Ascending aorta (tissue), 2 donors: ENCODE measurements around the gene SERINC2. TPM values are rescaled to one million over a fixed set of nuclear protein-coding genes. Genes with fewer than 3 reads are reported as not detected.

Experiments
- DNase-seq, 2 donors: peaks; one replicate each; pipeline ENCODE4 v3.0.0-alpha.2; 2019; ENCODE audit warnings: low spot score in 2 of 2
- H3K27ac ChIP-seq, 2 donors: fragments of 200-600 bp; sonication (generic); one replicate each; pipeline ENCODE4 v1.5.1; 2016 to 2017; ENCODE audit warnings: mild to moderate bottlenecking in 1 of 2
- H3K27me3 ChIP-seq: fragments of 200-600 bp; sonication (generic); one replicate; pipeline ENCODE4 v1.5.1; 2017
- H3K36me3 ChIP-seq, 2 donors: fragments of 200-600 bp; sonication (generic); one replicate each; pipeline ENCODE4 v1.5.1; 2016
- H3K4me1 ChIP-seq, 2 donors: fragments of 200-600 bp; sonication (generic); one replicate each; pipeline ENCODE4 v1.5.1; 2016 to 2017; ENCODE audit warnings: mild to moderate bottlenecking in 1 of 2
- H3K4me3 ChIP-seq, 2 donors: fragments of 200-600 bp; sonication (generic); one replicate each; pipeline ENCODE4 v1.5.1; 2016 to 2017; ENCODE audit warnings: mild to moderate bottlenecking in 1 of 2
- H3K9me3 ChIP-seq, 2 donors: fragments of 200-600 bp; sonication (generic); one replicate each; pipeline ENCODE4 v1.5.1; 2016
- CTCF ChIP-seq, 3 experiments: fragments of 200-600 bp in 2 of 3; fragments of 450-650 bp in 1 of 3; sonication (generic) in 2 of 3; IDR thresholded peaks; one replicate each; pipeline ENCODE4 v1.5.1; 2016 to 2019; ENCODE audit warnings: antibody characterized with exemption in 3 of 3, mild to moderate bottlenecking in 1 of 3, moderate library complexity in 1 of 3
- intact Hi-C: fragments of 100-400 bp; cut with DNase I; formaldehyde crosslinking; loops from one replicate; pipeline ENCODE4 v1.15.1; 2023
- total RNA-seq: library from RNA; depleted of rRNA; stranded (reverse); fragments of >200 nt; gene quantifications from one replicate; pipeline ENCODE4 v1.1.0, GENCODE V29; 2016

The SERINC2 gene
- total RNA-seq, 1 donor from 2014 or later = 10.7 TPM

- intact Hi-C loops = no loop called here
- peaks cover 0 to 12% of the 10 kb centered on the region in 2 donors for H3K4me1 ChIP-seq
Observed at GRCh38 chr1:31417148-31417547, 4.1 kb downstream of the SERINC2 start.

GRCh38 chr1:31418626-31419323 is 5.8 kb downstream of the SERINC2 start:
- peaks cover 0 to 3% of the 10 kb centered on the region in 2 donors for H3K4me1 ChIP-seq
- TF ChIP-seq CTCF (IDR thresholded peaks at IDR 0.05) = no peak
- no peak overlapping the region for H3K4me3 ChIP-seq
- no peaks in the 10 kb centered on the region for H3K36me3 ChIP-seq
- intact Hi-C loops = no loop called here
- DNase-seq = no peak
- no peak overlapping the region for H3K27ac ChIP-seq
- no peaks in the 10 kb centered on the region for H3K27me3 ChIP-seq
- no peaks in the 10 kb centered on the region for H3K9me3 ChIP-seq

More at GRCh38 chr1:31417148-31417547, 4.1 kb downstream of the SERINC2 start:
- no peak for DNase-seq
- Histone ChIP-seq H3K4me3 (no peak overlapping the region), H3K27ac (no peak overlapping the region), H3K27me3 (no peaks in the 10 kb centered on the region), H3K9me3 (no peaks in the 10 kb centered on the region), H3K36me3 (no peaks in the 10 kb centered on the region)
- no peak for TF ChIP-seq CTCF (IDR thresholded peaks at IDR 0.05)

GRCh38 chr1:31420716-31421115 is 7.7 kb downstream of the SERINC2 start:
- H3K36me3 ChIP-seq = no peaks in the 10 kb centered on the region
- no peak overlapping the region for H3K27ac ChIP-seq
- no peaks in the 10 kb centered on the region for H3K9me3 ChIP-seq
- DNase-seq = no peak
- H3K4me3 ChIP-seq = no peak overlapping the region
- no peak for TF ChIP-seq CTCF (IDR thresholded peaks at IDR 0.05)
- no peaks in the 10 kb centered on the region for H3K4me1 ChIP-seq
- intact Hi-C loops = loop anchor here (5.0 kb wide), 2 partner anchors 127 to 238 kb away; no protein-coding TSS in a partner anchor
- no peaks in the 10 kb centered on the region for H3K27me3 ChIP-seq

GRCh38 chr1:31421371-31422040 is 8.5 kb downstream of the SERINC2 start:
- no peak for DNase-seq
- Histone ChIP-seq H3K27ac (no peak overlapping the region), H3K36me3 (no peaks in the 10 kb centered on the region), H3K4me3 (no peak overlapping the region), H3K9me3 (no peaks in the 10 kb centered on the region), H3K4me1 (no peaks in the 10 kb centered on the region), H3K27me3 (no peaks in the 10 kb centered on the region)
- peak in 1 of 3 experiments; percentile 10 for TF ChIP-seq CTCF (IDR thresholded peaks at IDR 0.05)
- intact Hi-C loops = loop anchor here (1.0 to 5.0 kb wide), 5 partner anchors 27 to 259 kb away; partner anchors contain the start of gene SNRNP40

GRCh38 chr1:31422505-31423319 is 9.7 kb downstream of the SERINC2 start:
- H3K36me3 ChIP-seq = no peaks in the 10 kb centered on the region
- no peak overlapping the region for H3K4me3 ChIP-seq
- no peaks in the 10 kb centered on the region for H3K4me1 ChIP-seq
- no peaks in the 10 kb centered on the region for H3K27me3 ChIP-seq
- H3K9me3 ChIP-seq = no peaks in the 10 kb centered on the region
- no peak overlapping the region for H3K27ac ChIP-seq
- DNase-seq = peak; percentile 16 to 78
- intact Hi-C loops = loop anchor here (1.0 to 5.0 kb wide), 5 partner anchors 28 to 260 kb away; partner anchors contain the start of gene SNRNP40
- peak; percentile 82 to 94 (median 86) for TF ChIP-seq CTCF (IDR thresholded peaks at IDR 0.05)
